ENCODE data around the gene CPA5.

Gene CPA5

GRCh38 chr7:130397051-130397757 is 52.6 kb downstream of the CPA5 start:
- Histone ChIP-seq H3K79me2 (ENCODE audit: low read length) (no peaks in the 10 kb centered on the region), H3K27me3 (ENCODE audit: low read depth, low read length) (no peaks in the 10 kb centered on the region), H2AFZ (ENCODE audit: low read depth, low read length) (no peak overlapping the region), H3K9me3 (ENCODE audit: insufficient read depth, low read length) (no peaks in the 10 kb centered on the region), H3K4me2 (ENCODE audit: low read length) (no peak overlapping the region), H3K4me1 (ENCODE audit: low read length) (peaks cover 12% of the 10 kb centered on the region), H3K27ac (ENCODE audit: low read length) (no peak overlapping the region), H4K20me1 (ENCODE audit: insufficient read depth, low read length) (no peaks in the 10 kb centered on the region), H3K9ac (ENCODE audit: low read length) (no peak overlapping the region), H3K36me3 (replicated peaks; ENCODE audit: low read depth, low read length) (no peaks in the 10 kb centered on the region), H3K4me3 (ENCODE audit: low read length) (no peak overlapping the region)
- TF ChIP-seq EZH2phosphoT487 (IDR thresholded peaks at IDR 0.05; ENCODE audit: low read depth): no peak
- no peak for TF ChIP-seq CTCF (IDR thresholded peaks at IDR 0.05; ENCODE audit: low read depth, low read length)

- no peaks in the 10 kb centered on the region for H3K9me3 ChIP-seq (ENCODE audit: insufficient read depth, low read length)
- H3K27me3 ChIP-seq (ENCODE audit: low read depth, low read length): no peaks in the 10 kb centered on the region
- no peak overlapping the region for H3K27ac ChIP-seq (ENCODE audit: low read length)
- H3K36me3 ChIP-seq (replicated peaks; ENCODE audit: low read depth, low read length): peaks cover 4% of the 10 kb centered on the region
- no peak for TF ChIP-seq CTCF (IDR thresholded peaks at IDR 0.05; ENCODE audit: low read depth, low read length)
- TF ChIP-seq EZH2phosphoT487 (IDR thresholded peaks at IDR 0.05; ENCODE audit: low read depth): no peak
- no peak overlapping the region for H3K4me3 ChIP-seq (ENCODE audit: low read length)
- peaks cover 12% of the 10 kb centered on the region for H3K4me1 ChIP-seq (ENCODE audit: low read length)
- no peaks in the 10 kb centered on the region for H3K79me2 ChIP-seq (ENCODE audit: low read length)
- no peaks in the 10 kb centered on the region for H4K20me1 ChIP-seq (ENCODE audit: insufficient read depth, low read length)
- no peak overlapping the region for H3K4me2 ChIP-seq (ENCODE audit: low read length)
- H2AFZ ChIP-seq (ENCODE audit: low read depth, low read length): no peak overlapping the region
- no peak overlapping the region for H3K9ac ChIP-seq (ENCODE audit: low read length)
Observed at GRCh38 chr7:130397758-130398073, 53.1 kb downstream of the CPA5 start.

- Histone ChIP-seq H3K4me2 (ENCODE audit: low read length) (no peak overlapping the region; the same call in 1 of the 2 replicates), H3K79me2 (ENCODE audit: low read length) (no peaks in the 10 kb centered on the region), H3K9me3 (ENCODE audit: insufficient read depth, low read length) (no peaks in the 10 kb centered on the region), H3K4me1 (ENCODE audit: low read length) (peaks cover 12% of the 10 kb centered on the region), H3K27me3 (ENCODE audit: low read depth, low read length) (no peaks in the 10 kb centered on the region), H2AFZ (ENCODE audit: low read depth, low read length) (no peak overlapping the region), H4K20me1 (ENCODE audit: insufficient read depth, low read length) (no peaks in the 10 kb centered on the region), H3K27ac (ENCODE audit: low read length) (no peak overlapping the region), H3K36me3 (replicated peaks; ENCODE audit: low read depth, low read length) (peaks cover 5% of the 10 kb centered on the region), H3K9ac (ENCODE audit: low read length) (no peak overlapping the region), H3K4me3 (ENCODE audit: low read length) (no peak overlapping the region)
- TF ChIP-seq CTCF (IDR thresholded peaks at IDR 0.05; ENCODE audit: low read depth, low read length) (no peak), EZH2phosphoT487 (IDR thresholded peaks at IDR 0.05; ENCODE audit: low read depth) (no peak)
Observed at GRCh38 chr7:130398526-130399090, 54.0 kb downstream of the CPA5 start.

GRCh38 chr7:130400120-130400572 is 55.5 kb downstream of the CPA5 start:
- no peak overlapping the region for H3K4me3 ChIP-seq (ENCODE audit: low read length)
- H4K20me1 ChIP-seq (ENCODE audit: insufficient read depth, low read length): no peaks in the 10 kb centered on the region
- no peaks in the 10 kb centered on the region for H3K27me3 ChIP-seq (ENCODE audit: low read depth, low read length)
- peaks cover 5% of the 10 kb centered on the region for H3K36me3 ChIP-seq (replicated peaks; ENCODE audit: low read depth, low read length)
- no peak overlapping the region for H3K27ac ChIP-seq (ENCODE audit: low read length)
- H3K79me2 ChIP-seq (ENCODE audit: low read length): no peaks in the 10 kb centered on the region
- no peak overlapping the region for H2AFZ ChIP-seq (ENCODE audit: low read depth, low read length)
- H3K9ac ChIP-seq (ENCODE audit: low read length): no peak overlapping the region
- H3K4me1 ChIP-seq (ENCODE audit: low read length): peaks cover 12% of the 10 kb centered on the region
- H3K9me3 ChIP-seq (ENCODE audit: insufficient read depth, low read length): no peaks in the 10 kb centered on the region
- TF ChIP-seq EZH2phosphoT487 (IDR thresholded peaks at IDR 0.05; ENCODE audit: low read depth) (no peak), CTCF (IDR thresholded peaks at IDR 0.05; ENCODE audit: low read depth, low read length) (no peak)
- H3K4me2 ChIP-seq (ENCODE audit: low read length): no peak overlapping the region
